ENCODE results near the gene SUN5. TPM values are rescaled to one million over a fixed set of nuclear protein-coding genes. Genes with fewer than 3 reads are reported as not detected.

SUN5 gene, protein sequence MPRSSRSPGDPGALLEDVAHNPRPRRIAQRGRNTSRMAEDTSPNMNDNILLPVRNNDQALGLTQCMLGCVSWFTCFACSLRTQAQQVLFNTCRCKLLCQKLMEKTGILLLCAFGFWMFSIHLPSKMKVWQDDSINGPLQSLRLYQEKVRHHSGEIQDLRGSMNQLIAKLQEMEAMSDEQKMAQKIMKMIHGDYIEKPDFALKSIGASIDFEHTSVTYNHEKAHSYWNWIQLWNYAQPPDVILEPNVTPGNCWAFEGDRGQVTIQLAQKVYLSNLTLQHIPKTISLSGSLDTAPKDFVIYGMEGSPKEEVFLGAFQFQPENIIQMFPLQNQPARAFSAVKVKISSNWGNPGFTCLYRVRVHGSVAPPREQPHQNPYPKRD
- total RNA-seq = not detected in 2 replicates

DNA sequence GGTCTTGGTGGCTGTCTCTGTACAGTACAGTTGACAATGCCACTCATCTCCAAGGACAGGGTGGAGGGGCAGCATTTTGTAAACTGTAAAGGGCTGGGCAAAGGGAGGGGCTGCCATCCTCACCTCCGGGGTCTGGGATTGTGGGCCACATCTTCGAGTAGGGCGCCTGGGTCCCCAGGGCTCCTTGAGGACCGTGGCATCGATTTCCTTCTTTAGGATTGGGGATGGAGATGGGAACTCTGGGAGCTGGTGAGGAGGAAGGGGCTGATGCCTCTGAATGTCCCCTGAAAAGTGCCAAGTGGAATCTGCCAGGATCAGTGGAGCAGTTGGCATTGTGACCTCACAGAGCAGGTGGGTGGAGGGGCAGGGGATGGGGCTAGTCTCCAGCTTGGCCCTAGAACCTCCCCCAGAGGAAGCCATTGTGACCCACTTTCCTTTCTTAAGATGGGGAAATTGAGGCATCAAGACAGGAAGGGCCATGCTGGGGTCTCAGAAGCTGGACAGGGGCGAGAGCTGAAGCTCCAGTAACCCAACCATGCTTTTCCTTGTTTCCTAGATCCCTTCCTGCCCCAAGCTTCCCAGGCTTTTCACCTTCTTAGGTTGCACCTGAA is at the start of gene SUN5:
TSS of gene SUN5 (minus strand) at position 293 of the 611 bp plus-strand sequence. CDS start at position 200, 93 bp downstream.

DNA sequence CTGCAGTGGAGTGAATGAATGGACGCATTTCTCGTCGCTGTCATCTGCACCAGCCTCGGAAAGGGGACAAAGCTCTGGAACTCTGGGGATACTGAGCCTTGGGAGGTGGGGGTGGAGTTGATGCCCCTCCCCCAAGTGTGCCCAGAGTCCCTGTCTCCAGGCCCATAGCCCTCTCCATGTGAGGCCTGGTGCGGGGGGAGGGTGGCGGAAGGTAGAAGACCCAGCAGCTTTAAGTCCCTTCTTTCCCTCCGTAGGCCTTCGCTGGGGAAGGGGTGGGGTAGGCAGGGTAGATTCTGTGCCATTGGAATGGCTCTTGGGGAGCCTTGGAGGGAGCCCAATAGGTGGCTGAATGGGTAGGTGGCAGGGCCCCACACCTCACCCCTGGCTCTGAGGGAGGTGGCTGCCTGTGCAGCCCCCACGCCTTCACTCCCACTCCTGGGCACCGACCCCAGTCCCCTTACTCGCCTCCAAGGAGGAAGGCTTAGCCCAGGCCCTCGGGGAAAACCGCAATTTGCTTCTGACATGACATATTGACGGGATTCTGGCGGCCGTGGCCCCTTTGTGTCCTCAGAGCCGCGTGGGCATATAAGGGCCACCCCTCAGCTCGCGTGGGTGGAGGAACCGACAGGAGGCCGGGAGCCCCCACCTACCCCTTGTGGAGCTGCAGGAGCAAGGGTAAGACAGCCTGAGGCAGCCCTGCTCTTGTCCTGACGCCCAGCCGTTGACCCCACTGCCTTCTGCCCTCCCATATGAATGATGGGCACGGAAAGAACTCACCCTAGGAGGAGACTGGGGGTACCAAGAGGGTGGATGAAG is 49.3 kb upstream of the SUN5 start, which contains the start of gene BPIFB3:
TSS of gene BPIFB3 (plus strand) at position 613 of the 816 bp plus-strand sequence. CDS start 1,533 bp downstream, outside the sequence.

DNA sequence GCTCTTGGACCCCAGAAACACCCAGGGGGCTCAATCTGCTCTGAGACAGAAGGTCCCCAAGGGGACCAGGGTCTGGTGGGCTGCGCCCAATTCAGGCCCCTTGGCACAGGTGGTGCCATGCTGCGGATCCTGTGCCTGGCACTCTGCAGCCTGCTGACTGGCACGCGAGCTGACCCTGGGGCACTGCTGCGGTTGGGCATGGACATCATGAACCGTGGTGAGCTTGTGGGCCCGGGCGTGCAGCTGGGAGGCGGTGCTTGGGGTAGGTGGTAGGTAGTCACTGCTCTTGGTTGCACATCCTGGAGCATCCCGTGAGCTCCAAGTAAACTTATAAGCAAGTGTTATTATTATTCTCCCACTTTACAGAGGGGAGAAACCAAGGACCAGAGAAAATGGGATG is 27.3 kb upstream of the SUN5 start, which contains the start of gene BPIFB6:
TSS of gene BPIFB6 (plus strand) at position 118 of the 400 bp plus-strand sequence. CDS start at position 118, 0 bp downstream.

DNA sequence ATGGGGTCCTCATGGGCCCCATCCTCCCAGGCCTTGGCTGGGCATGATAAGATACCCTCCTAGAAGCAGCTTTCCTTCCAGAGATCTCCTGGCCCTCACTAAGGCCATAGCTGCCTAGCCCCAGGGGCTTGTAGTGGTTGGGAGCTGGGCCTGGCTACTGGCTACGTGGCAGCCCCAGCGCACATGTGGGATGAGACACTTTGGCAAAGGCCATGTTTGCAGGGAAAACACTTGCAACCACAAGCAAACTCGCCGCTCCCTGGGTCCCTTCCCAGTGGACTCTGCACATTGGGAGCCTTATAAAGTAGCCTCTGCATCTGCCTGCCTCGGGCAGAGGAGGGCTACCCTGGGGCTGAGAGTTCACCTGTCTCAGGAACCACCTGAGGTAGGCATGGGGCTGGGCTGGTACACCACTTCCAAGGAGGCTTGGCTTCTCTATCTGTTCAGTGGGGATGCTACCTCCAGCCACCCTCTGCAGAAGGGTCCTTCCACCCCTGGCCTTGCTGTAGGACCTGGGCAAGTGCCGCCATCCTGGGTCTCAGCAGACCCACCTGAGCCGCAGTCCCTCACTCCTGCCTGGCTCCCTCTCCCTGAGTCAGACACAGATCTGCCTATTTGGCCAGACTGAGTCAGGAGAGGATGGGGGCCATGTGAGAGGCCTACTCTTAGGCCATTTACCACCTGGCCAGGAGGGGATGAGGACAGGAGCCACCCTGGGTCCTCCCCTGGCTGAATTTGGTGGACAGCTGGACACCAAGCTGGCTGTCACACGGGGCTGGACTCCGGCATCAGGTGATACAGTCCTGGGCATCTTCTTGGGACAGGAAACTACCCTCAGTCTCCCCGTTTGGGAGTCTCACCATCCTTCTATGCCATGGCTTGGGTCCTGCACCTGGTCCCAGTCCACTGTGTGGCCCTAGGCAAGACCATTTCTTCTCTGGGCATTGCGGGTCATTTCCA is 3.4 kb upstream of the SUN5 start, which contains the start of gene BPIFB2:
TSS of gene BPIFB2 (plus strand) at position 329 of the 960 bp plus-strand sequence. CDS start 871 bp downstream, outside the sequence.

Other genes starting within 250 kb of the SUN5 start
- 0.85 and 1.0 TPM in 2 replicates for gene DNMT3B, start 242.0 kb downstream of the SUN5 start, total RNA-seq
- gene MAPRE1, start 184.5 kb downstream of the SUN5 start, total RNA-seq = 55.8 and 69.4 TPM in 2 replicates
- 0.28 TPM in 2 replicates for gene EFCAB8, start 145.5 kb downstream of the SUN5 start, total RNA-seq
- gene BPIFB2, start 3.3 kb upstream of the SUN5 start, total RNA-seq = not detected in 2 replicates
- not detected in 2 replicates for gene BPIFB6, start 27.2 kb upstream of the SUN5 start, total RNA-seq
- gene BPIFB3, start 49.5 kb upstream of the SUN5 start, total RNA-seq = not detected in 2 replicates
- not detected in 2 replicates for gene BPIFB4, start 75.2 kb upstream of the SUN5 start, total RNA-seq
- gene BPIFA2, start 163.7 kb upstream of the SUN5 start, total RNA-seq = not detected in 2 replicates
- gene BPIFA3, start 212.9 kb upstream of the SUN5 start, total RNA-seq = not detected in 2 replicates
- not detected in 2 replicates for gene BPIFA1, start 231.6 kb upstream of the SUN5 start, total RNA-seq

Data from smooth muscle cell of bladder (primary cell).